B cell (primary cell): ENCODE data around the gene VWA8. TPM values are rescaled to one million over a fixed set of nuclear protein-coding genes. Genes with fewer than 3 reads are reported as not detected.

Source experiments
- ATAC-seq: fragments of 200-7000 bp; cut with Tn5 transposase; one replicate; pipeline ENCODE4 v1.10.0; 2021; ENCODE audit warnings: low read depth, mild to moderate bottlenecking, moderate number of reproducible peaks, moderate library complexity
- CTCF ChIA-PET: fragments of 350-600 bp; sonication (Branson Sonifier 250); formaldehyde crosslinking; loops from one replicate; lab custom pipeline; 2021; ENCODE audit warnings: antibody characterized with exemption, inconsistent platforms; lab: Charles Lee
- POLR2A ChIA-PET: fragments of 350-600 bp; sonication (Branson Sonifier 250); formaldehyde crosslinking; loops from one replicate; lab custom pipeline; 2021; ENCODE audit warnings: antibody characterized with exemption; lab: Charles Lee
- DNase-seq: peaks from one replicate; pipeline ENCODE4 v3.0.0; 2013
- H2AFZ ChIP-seq: 2 replicates; pipeline ENCODE4 v1.6.1; 2012; ENCODE audit warnings: mild to moderate bottlenecking, low read depth, low read length; ENCODE audit not compliant: insufficient read depth, poor library complexity, severe bottlenecking
- H3K27ac ChIP-seq, 2 donors: 1 replicate in 1 of 2; 2 replicates in 1 of 2; pipeline ENCODE4 v1.5.1; 2012 to 2013; ENCODE audit warnings: low read length in 2 of 2, mild to moderate bottlenecking in 2 of 2, moderate library complexity in 1 of 2
- H3K27me3 ChIP-seq, 4 experiments: fragments of 200-600 bp in 1 of 4; sonication (generic) in 1 of 4; replicated peaks in 1 of 4; 1 replicate in 2 of 4; 2 replicates in 2 of 4; pipeline versions ENCODE4 v1.6.1 to v1.7.0; 2013 to 2016; ENCODE audit warnings: low read length in 3 of 4, mild to moderate bottlenecking in 2 of 4, mixed read lengths in 1 of 4, moderate library complexity in 1 of 4; ENCODE audit not compliant: insufficient read depth in 4 of 4, control insufficient read depth in 3 of 4; ENCODE audit errors: control extremely low read depth in 1 of 4
- H3K36me3 ChIP-seq, 2 experiments: replicated peaks in 1 of 2; 1 replicate in 1 of 2; 2 replicates in 1 of 2; pipeline versions ENCODE4 v1.6.1 to v1.7.1; 2013; ENCODE audit warnings: low read length in 1 of 2; ENCODE audit not compliant: insufficient read depth in 2 of 2, control insufficient read depth in 1 of 2; ENCODE audit errors: control extremely low read depth in 1 of 2, extremely low read depth in 1 of 2
- H3K4me1 ChIP-seq, 2 donors: fragments of 200-600 bp in 1 of 2; sonication (generic) in 1 of 2; 1 replicate in 1 of 2; 2 replicates in 1 of 2; pipeline versions ENCODE4 v1.5.1 to v1.6.1; 2013 to 2017; ENCODE audit warnings: low read length in 2 of 2; ENCODE audit not compliant: control insufficient read depth in 2 of 2, insufficient read depth in 2 of 2
- H3K4me2 ChIP-seq: replicated peaks from 2 replicates; pipeline ENCODE3; 2012; ENCODE audit warnings: mild to moderate bottlenecking, low read depth, low read length; ENCODE audit not compliant: poor library complexity, severe bottlenecking
- H3K4me3 ChIP-seq, 5 experiments: fragments of 200-600 bp in 1 of 5; sonication (generic) in 1 of 5; 1 replicate in 3 of 5; 2 replicates in 2 of 5; pipeline versions ENCODE4 v1.5.1 to v1.7.0; 2011 to 2016; ENCODE audit warnings: low read length in 4 of 5, mild to moderate bottlenecking in 4 of 5, low read depth in 2 of 5, control low read depth in 1 of 5, moderate library complexity in 1 of 5; ENCODE audit not compliant: insufficient read depth in 1 of 5; ENCODE audit errors: control extremely low read depth in 1 of 5, extremely low read depth in 1 of 5
- H3K79me2 ChIP-seq: fragments of 200-600 bp; sonication (generic); one replicate; pipeline ENCODE4 v1.6.0; 2016; ENCODE audit warnings: low read length; ENCODE audit not compliant: control insufficient read depth, insufficient read depth
- H3K9ac ChIP-seq: fragments of 200-600 bp; sonication (generic); 2 replicates; pipeline ENCODE4 v1.6.1; 2017; ENCODE audit warnings: mild to moderate bottlenecking, low read length, moderate library complexity
- H3K9me3 ChIP-seq, 3 donors: one replicate each; pipeline versions ENCODE4 v1.6.1 to v1.7.1; 2013; ENCODE audit warnings: low read length in 2 of 3; ENCODE audit not compliant: control insufficient read depth in 2 of 3, insufficient read depth in 1 of 3; ENCODE audit errors: control extremely low read depth in 1 of 3
- H4K20me1 ChIP-seq: 2 replicates; pipeline ENCODE4 v1.6.0; 2012; ENCODE audit warnings: mild to moderate bottlenecking, low read length; ENCODE audit not compliant: insufficient read depth, control insufficient read depth, poor library complexity, severe bottlenecking
- H3K27ac Mint-ChIP-seq: one replicate; pipeline ENCODE4 v1.8.0; 2021; ENCODE audit warnings: mixed read lengths
- H3K27me3 Mint-ChIP-seq: one replicate; pipeline ENCODE4 v1.8.0; 2021; ENCODE audit warnings: mixed read lengths
- H3K4me1 Mint-ChIP-seq: one replicate; pipeline ENCODE4 v1.8.0; 2021; ENCODE audit warnings: mixed read lengths
- H3K4me3 Mint-ChIP-seq: one replicate; pipeline ENCODE4 v1.8.0; 2021; ENCODE audit warnings: mixed read lengths
- H3K9me3 Mint-ChIP-seq: one replicate; pipeline ENCODE4 v1.8.0; 2022; ENCODE audit warnings: mixed read lengths; ENCODE audit not compliant: insufficient read depth
- EZH2 ChIP-seq: IDR thresholded peaks from 2 replicates; pipeline ENCODE4 v1.6.1; 2012; ENCODE audit warnings: borderline replicate concordance, low read depth, mild to moderate bottlenecking, moderate library complexity, low read length; ENCODE audit not compliant: insufficient read depth, poor library complexity, severe bottlenecking
- WGBS: methylation state at CpG from one replicate; pipeline ENCODE4 v1.1.5; 2013; ENCODE audit warnings: missing lambda C conversion rate; ENCODE audit not compliant: insufficient coverage; 5-methylcytosine and 5-hydroxymethylcytosine counted together
- intact Hi-C: fragments of 100-400 bp; cut with micrococcal nuclease; formaldehyde crosslinking; loops from one replicate; pipeline ENCODE4 v1.10.0; 2022
- polyA plus RNA-seq: library from polyadenylated mRNA; depleted of rRNA; stranded (reverse); fragments of >200 nt; gene quantifications from 2 replicates; pipeline ENCODE4 v1.2.3, GENCODE V29; 2012
- total RNA-seq, 2 donors: library from RNA; stranded (reverse); fragments of 120-200 nt in 1 of 2; gene quantifications; 1 replicate in 1 of 2; 2 replicates in 1 of 2; pipeline versions ENCODE4 v1.2.3 to v1.2.4, GENCODE V29; 2013 to 2022
- TF ChIP-seq, protein P1 (sequence below): fragments of 200-600 bp; IDR thresholded peaks from one replicate; pipeline ENCODE4 v1.8.0; 2022; ENCODE audit warnings: antibody characterized with exemption, mild to moderate bottlenecking

VWA8 gene
- total and polyA plus RNA-seq, 2 donors (not counting 1 experiment from before 2014, with no cell fraction given): 6.0 to 19.7 TPM

DNA sequence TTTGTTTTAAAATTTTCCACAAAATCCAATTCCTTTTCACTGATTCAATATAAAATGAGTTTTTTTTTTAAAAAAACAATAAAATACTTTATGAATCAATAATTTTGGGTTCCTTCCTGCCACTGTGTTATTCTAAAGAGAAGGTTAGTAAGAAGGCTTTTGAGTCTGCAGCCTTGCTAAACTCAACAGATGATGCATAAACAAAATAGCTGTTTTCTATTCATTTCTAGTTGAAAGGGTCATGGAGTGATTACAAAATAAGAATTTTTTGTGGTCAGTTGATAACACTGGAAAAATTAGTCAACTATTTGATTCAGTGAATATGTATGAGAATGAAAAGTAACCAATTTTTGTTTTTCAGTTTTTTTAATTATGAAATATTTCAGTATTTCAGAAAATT, 169.9 kb downstream of the VWA8 start:
- Histone ChIP-seq H3K4me2 (no peak overlapping the region), H3K27me3 (no peaks in the 10 kb centered on the region), H4K20me1 (no peaks in the 10 kb centered on the region), H3K4me1 (no peaks in the 10 kb centered on the region), H3K9ac (no peak overlapping the region), H3K9me3 (no peaks in the 10 kb centered on the region), H3K27ac (no peak overlapping the region), H3K36me3 (no peaks in the 10 kb centered on the region), H2AFZ (no peak overlapping the region), H3K79me2 (no peaks in the 10 kb centered on the region), H3K4me3 (no peak overlapping the region)
- Mint-ChIP-seq H3K27me3 (no peaks in the 10 kb centered on the region), H3K9me3 (no peaks in the 10 kb centered on the region), H3K4me3 (no peak overlapping the region), H3K27ac (no peak overlapping the region), H3K4me1 (no peaks in the 10 kb centered on the region)
- ChIA-PET POLR2A (no interaction called here), CTCF (no interaction called here)
- no peak for TF ChIP-seq EZH2
- TF ChIP-seq, protein P1, sequence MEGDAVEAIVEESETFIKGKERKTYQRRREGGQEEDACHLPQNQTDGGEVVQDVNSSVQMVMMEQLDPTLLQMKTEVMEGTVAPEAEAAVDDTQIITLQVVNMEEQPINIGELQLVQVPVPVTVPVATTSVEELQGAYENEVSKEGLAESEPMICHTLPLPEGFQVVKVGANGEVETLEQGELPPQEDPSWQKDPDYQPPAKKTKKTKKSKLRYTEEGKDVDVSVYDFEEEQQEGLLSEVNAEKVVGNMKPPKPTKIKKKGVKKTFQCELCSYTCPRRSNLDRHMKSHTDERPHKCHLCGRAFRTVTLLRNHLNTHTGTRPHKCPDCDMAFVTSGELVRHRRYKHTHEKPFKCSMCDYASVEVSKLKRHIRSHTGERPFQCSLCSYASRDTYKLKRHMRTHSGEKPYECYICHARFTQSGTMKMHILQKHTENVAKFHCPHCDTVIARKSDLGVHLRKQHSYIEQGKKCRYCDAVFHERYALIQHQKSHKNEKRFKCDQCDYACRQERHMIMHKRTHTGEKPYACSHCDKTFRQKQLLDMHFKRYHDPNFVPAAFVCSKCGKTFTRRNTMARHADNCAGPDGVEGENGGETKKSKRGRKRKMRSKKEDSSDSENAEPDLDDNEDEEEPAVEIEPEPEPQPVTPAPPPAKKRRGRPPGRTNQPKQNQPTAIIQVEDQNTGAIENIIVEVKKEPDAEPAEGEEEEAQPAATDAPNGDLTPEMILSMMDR: no peak
- no peak for DNase-seq
- intact Hi-C loops: no loop called here
- no peak for ATAC-seq

DNA sequence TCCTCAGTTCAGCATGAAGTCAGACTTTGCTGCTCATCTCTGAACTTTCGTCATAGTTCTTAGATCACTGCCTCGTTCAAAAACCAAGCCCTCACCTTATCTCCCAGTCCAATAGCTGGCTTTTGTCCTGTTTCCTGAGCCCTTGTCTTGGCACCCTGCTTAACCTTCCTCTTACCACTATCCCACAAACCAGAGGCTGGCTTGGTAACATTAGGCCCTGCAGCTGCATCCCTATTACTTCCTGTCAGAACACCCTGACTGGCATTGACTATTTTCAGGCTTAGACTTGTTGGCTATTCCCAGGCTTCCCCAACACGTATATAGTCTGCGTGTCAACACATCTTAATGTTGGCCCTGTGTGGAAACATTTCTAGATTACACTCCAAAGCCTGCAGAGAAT, 172.4 kb downstream of the VWA8 start:
- 34% methylated on average over 4 of the region's 4 CpGs for WGBS
- Histone ChIP-seq H2AFZ (no peak overlapping the region), H3K4me1 (no peaks in the 10 kb centered on the region), H3K4me2 (no peak overlapping the region), H3K27ac (no peak overlapping the region), H3K36me3 (no peaks in the 10 kb centered on the region), H4K20me1 (no peaks in the 10 kb centered on the region), H3K9me3 (no peaks in the 10 kb centered on the region), H3K79me2 (no peaks in the 10 kb centered on the region), H3K27me3 (no peaks in the 10 kb centered on the region), H3K4me3 (no peak overlapping the region), H3K9ac (no peak overlapping the region)
- DNase-seq (no peak), ATAC-seq (no peak)
- no peaks in the 10 kb centered on the region for H3K27me3 Mint-ChIP-seq
- H3K4me1 Mint-ChIP-seq: no peaks in the 10 kb centered on the region
- no peak overlapping the region for H3K27ac Mint-ChIP-seq
- H3K9me3 Mint-ChIP-seq: no peaks in the 10 kb centered on the region
- H3K4me3 Mint-ChIP-seq: no peak overlapping the region
- ChIA-PET POLR2A (no interaction called here), CTCF (no interaction called here)
- no peak for TF ChIP-seq EZH2
- TF ChIP-seq, protein P1: no peak
- intact Hi-C loops: no loop called here
